Testis (tissue), 3 donors: Measurements from ENCODE around the gene PIM2. TPM values are rescaled to one million over a fixed set of nuclear protein-coding genes. Genes with fewer than 3 reads are reported as not detected.
"Not testable (repeated sequence)": the region's sequence is repeated elsewhere in the genome, so short reads cannot be mapped to it uniquely, and the experiment has no call there.

ENCODE experiments used
- DNase-seq: peaks from one replicate; pipeline ENCODE4 v3.0.0-alpha.2; 2019
- H3K27ac ChIP-seq, 2 donors: fragments of 200-600 bp; sonication (generic); one replicate each; pipeline ENCODE4 v1.5.1; 2019
- H3K27me3 ChIP-seq: fragments of 200-600 bp; sonication (generic); one replicate; pipeline ENCODE4 v1.5.1; 2019
- H3K36me3 ChIP-seq: fragments of 200-600 bp; sonication (generic); one replicate; pipeline ENCODE4 v1.5.1; 2017; ENCODE audit warnings: low read depth; ENCODE audit errors: missing control alignments
- H3K4me1 ChIP-seq: fragments of 200-600 bp; sonication (generic); one replicate; pipeline ENCODE4 v1.5.1; 2019
- H3K4me3 ChIP-seq, 2 donors: fragments of 200-600 bp; sonication (generic); one replicate each; pipeline ENCODE4 v1.5.1; 2017 to 2019
- H3K9me3 ChIP-seq: fragments of 200-600 bp; sonication (generic); one replicate; pipeline ENCODE4 v1.5.1; 2017
- POLR2A ChIP-seq: fragments of 450-650 bp; IDR thresholded peaks from one replicate; pipeline ENCODE4 v1.6.1; 2017; ENCODE audit warnings: antibody characterized with exemption, mild to moderate bottlenecking, moderate library complexity
- WGBS, 2 donors: methylation state at CpG; one replicate each; pipeline ENCODE4 v1.1.5; 2018; 5-methylcytosine and 5-hydroxymethylcytosine counted together
- intact Hi-C: fragments of 100-400 bp; cut with DNase I; formaldehyde crosslinking; loops from one replicate; pipeline ENCODE4 v1.15.1; 2023; ENCODE audit warnings: low total_unique reads
- polyA plus RNA-seq: library from polyadenylated mRNA; stranded (reverse); fragments of 350-450 nt; fragmentation: Illumina TruSeq; extraction: RNeasy Lipid Tissue Mini Kit (QIAGEN cat#74804); gene quantifications from one replicate; pipeline ENCODE4 v1.2.3, GENCODE V29; 2014; ENCODE audit warnings: low read depth, low replicate concordance; ENCODE audit not compliant: insufficient read depth
- small RNA-seq, 2 donors: library from RNA; depleted of rRNA; stranded (forward); fragments of <200 nt; gene quantifications; one replicate each; pipeline ENCODE3, GENCODE V24; 2016
- total RNA-seq, 2 donors: library from RNA; depleted of rRNA; stranded (reverse); fragments of >200 nt; gene quantifications; one replicate each; pipeline ENCODE4 v1.2.3, GENCODE V29; 2016
- TF ChIP-seq, protein P1 (sequence below), 3 experiments: fragments of 450-650 bp in 2 of 3; fragments of 200-600 bp in 1 of 3; sonication (generic) in 1 of 3; IDR thresholded peaks; one replicate each; pipeline ENCODE4 v1.5.1; 2016 to 2019; ENCODE audit warnings: antibody characterized with exemption in 3 of 3, mild to moderate bottlenecking in 2 of 3, moderate library complexity in 1 of 3

The PIM2 gene
- total and polyA plus RNA-seq, 3 donors from 2014 or later = 20.6 to 23.0 (median 21.5) TPM

DNA sequence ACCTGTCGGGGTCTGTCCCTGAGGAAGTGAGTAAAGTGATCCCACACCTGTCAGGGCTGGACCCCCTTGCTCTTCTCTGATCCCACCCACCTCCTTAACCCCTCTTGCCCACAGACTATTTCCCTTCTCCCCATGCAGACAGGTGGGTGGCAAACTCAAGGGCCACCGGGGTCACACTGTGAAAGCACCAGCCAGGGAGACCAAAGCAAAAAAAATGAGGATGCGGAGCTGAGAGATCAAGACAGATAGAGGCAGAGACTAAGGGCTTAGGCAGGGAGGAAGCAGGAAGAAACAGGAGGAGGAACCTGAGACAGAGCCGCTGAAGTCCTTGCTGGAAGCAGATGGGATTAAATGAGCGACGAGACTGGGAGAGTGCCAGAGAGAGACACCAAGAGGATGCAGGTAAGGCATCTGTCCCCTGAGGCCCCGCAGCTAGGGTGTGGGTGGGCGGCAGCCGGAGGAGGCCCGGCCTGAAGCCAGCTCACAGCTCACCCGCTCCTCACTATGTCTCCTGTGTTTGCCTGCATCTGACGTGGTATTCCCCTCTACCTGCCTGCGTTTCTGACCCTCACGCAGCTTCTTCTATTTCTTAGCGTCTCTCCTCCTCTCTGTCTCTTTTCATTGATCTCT is 28.4 kb downstream of the PIM2 start:
- Histone ChIP-seq H3K27me3 (no peaks in the 10 kb centered on the region), H3K4me1 (no peaks in the 10 kb centered on the region)

DNA sequence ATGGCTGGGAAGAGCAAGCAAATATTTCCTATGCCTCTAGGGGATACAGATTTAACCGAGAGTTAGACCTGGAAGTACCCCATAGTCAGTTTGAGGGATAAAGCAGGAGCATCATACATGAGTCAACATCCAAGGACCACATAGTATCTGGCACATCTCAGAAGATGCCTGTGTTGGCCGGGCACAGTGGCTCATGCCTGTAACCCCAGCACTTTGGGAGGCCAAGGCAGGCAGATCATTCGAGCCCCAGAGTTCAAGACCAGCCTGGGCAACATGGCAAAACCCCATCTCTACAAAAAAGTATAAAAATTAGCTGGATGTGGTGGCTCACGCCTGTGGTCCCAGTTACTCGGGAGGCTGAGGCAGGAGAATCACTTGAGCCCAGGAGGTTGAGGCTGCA is 32.2 kb downstream of the PIM2 start:
- H3K9me3 ChIP-seq, H3K4me1 ChIP-seq, H3K27me3 ChIP-seq, intact Hi-C loops, H3K4me3 ChIP-seq, H3K36me3 ChIP-seq, DNase-seq, H3K27ac ChIP-seq: not testable (repeated sequence)
- 92 to 100% methylated on average over 4 to 5 of the region's 5 CpGs for whole genome bisulfite sequencing, 2 donors

More for the DNA sequence above, 28.4 kb downstream of the PIM2 start:
- Histone ChIP-seq H3K4me3 (peak overlapping the region in 1 of 2 donors; percentile 75), H3K27ac (peak overlapping the region; percentile 80 to 82), H3K9me3 (no peaks in the 10 kb centered on the region), H3K36me3 (no peaks in the 10 kb centered on the region)
- intact Hi-C loops = no loop called here
- no peak for DNase-seq
- 7 to 17% methylated on average over 13 to 15 of the region's 15 CpGs for WGBS, 2 donors
- TF ChIP-seq, protein P1, sequence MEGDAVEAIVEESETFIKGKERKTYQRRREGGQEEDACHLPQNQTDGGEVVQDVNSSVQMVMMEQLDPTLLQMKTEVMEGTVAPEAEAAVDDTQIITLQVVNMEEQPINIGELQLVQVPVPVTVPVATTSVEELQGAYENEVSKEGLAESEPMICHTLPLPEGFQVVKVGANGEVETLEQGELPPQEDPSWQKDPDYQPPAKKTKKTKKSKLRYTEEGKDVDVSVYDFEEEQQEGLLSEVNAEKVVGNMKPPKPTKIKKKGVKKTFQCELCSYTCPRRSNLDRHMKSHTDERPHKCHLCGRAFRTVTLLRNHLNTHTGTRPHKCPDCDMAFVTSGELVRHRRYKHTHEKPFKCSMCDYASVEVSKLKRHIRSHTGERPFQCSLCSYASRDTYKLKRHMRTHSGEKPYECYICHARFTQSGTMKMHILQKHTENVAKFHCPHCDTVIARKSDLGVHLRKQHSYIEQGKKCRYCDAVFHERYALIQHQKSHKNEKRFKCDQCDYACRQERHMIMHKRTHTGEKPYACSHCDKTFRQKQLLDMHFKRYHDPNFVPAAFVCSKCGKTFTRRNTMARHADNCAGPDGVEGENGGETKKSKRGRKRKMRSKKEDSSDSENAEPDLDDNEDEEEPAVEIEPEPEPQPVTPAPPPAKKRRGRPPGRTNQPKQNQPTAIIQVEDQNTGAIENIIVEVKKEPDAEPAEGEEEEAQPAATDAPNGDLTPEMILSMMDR (IDR thresholded peaks at IDR 0.05) = no peak
- TF ChIP-seq POLR2A = no peak

DNA sequence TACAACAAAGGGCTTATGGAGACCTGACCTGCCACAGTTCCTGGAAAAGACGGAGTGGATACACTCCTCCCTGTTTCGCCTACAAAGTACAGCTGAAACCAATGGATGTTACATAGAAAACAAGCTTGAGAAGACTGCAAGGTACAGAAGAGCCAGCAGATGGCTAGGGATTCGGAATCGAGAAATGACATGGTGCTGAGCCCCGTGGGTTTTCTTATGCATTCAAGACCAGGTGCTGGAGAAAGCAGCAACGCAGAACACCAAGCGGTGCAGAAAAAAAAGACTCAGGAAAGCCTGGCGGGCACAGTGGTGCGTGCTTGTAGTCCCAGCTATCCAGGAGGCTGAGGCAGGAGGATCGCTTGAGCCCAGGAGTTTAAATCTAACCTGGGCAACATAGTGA is 35.1 kb downstream of the PIM2 start:
- TF ChIP-seq, protein P1 (IDR thresholded peaks at IDR 0.05) = no peak
- no peak for TF ChIP-seq POLR2A
- H3K4me3 ChIP-seq = no peak overlapping the region
- no peaks in the 10 kb centered on the region for H3K27me3 ChIP-seq
- WGBS, 2 donors = 73 to 76% methylated on average over 9 to 10 of the region's 10 CpGs
- H3K9me3 ChIP-seq = no peaks in the 10 kb centered on the region
- no peak overlapping the region for H3K27ac ChIP-seq
- intact Hi-C loops = no loop called here
- DNase-seq = no peak
- H3K4me1 ChIP-seq = no peaks in the 10 kb centered on the region
- no peaks in the 10 kb centered on the region for H3K36me3 ChIP-seq

DNA sequence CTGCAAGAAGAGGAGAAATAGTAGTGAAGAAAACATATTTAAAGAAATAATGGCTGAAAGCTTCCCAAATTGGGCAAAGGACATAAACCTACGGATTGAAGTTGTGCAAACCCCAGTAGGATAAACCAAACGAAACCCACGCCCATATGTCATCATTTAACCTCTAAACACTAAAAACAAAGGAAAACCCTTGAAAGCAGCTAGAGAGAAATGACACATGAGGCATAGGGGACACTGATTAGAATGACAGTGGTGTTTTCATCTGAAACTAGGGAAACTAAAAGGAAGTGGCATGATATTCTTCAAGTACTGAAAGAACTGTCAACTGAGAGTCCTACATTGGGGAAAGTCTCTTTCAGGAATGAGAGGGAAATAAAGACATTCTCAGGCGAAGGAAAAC is 41.9 kb downstream of the PIM2 start:
- H3K4me3 ChIP-seq, intact Hi-C loops: not testable (repeated sequence)

DNA sequence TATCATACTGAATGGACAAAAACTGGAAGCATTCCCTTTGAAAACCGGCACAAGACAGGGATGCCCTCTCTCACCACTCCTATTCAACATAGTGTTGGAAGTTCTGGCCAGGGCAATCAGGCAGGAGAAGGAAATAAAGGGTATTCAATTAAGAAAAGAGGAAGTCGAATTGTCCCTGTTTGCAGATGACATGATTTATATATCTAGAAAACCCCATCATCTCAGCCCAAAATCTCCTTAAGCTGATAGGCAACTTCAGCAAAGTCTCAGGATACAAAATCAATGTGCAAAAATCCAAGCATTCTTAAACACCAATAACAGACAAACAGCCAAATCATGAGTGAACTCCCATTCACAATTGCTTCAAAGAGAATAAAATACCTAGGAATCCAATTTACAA is 46.8 kb downstream of the PIM2 start:
- 80 to 100% methylated on average over 1 of the region's 2 CpGs for WGBS, 2 donors
- H3K4me3 ChIP-seq, H3K9me3 ChIP-seq, H3K27ac ChIP-seq, DNase-seq, intact Hi-C loops, H3K4me1 ChIP-seq, H3K36me3 ChIP-seq, H3K27me3 ChIP-seq: not testable (repeated sequence)

More for the DNA sequence above, 41.9 kb downstream of the PIM2 start:
- not testable (repeated sequence) for H3K27me3 ChIP-seq, DNase-seq, H3K9me3 ChIP-seq, H3K27ac ChIP-seq, H3K36me3 ChIP-seq, H3K4me1 ChIP-seq
- WGBS, 2 donors = 62 to 80% methylated on average over 3 to 4 of the region's 4 CpGs

GRCh38 chrX:48864210-48864609 is 54.6 kb downstream of the PIM2 start:
- Histone ChIP-seq H3K36me3 (no peaks in the 10 kb centered on the region), H3K4me3 (no peak overlapping the region), H3K27me3 (no peaks in the 10 kb centered on the region), H3K27ac (no peak overlapping the region), H3K9me3 (no peaks in the 10 kb centered on the region), H3K4me1 (no peaks in the 10 kb centered on the region)
- TF ChIP-seq, protein P1 (IDR thresholded peaks at IDR 0.05) = no peak
- TF ChIP-seq POLR2A = no peak
- intact Hi-C loops = no loop called here
- WGBS, 2 donors = 57 to 63% methylated on average over 4 of the region's 4 CpGs
- DNase-seq = no peak

Small RNA genes lying within 50 kb of the gene (small RNA-seq; reads per million reads assigned to genes)
- 0 reads per million in 2 donors for gene RNU6-722P

Other genes with a start within 250 kb of the PIM2 start
- 1 to 10 TPM; 2.5 to 5.5 TPM for gene WAS, start 235.2 kb downstream of the PIM2 start, total RNA-seq
- gene WAS, start 235.2 kb downstream of the PIM2 start, polyA plus RNA-seq = 4.7 TPM
- gene SUV39H1, start 222.3 kb downstream of the PIM2 start, total RNA-seq = 10 to 100 TPM; 16.5 to 16.7 TPM
- gene SUV39H1, start 222.3 kb downstream of the PIM2 start, polyA plus RNA-seq = 10.3 TPM
- not detected for gene GLOD5, start 157.3 kb downstream of the PIM2 start, total RNA-seq
- gene GLOD5, start 157.3 kb downstream of the PIM2 start, polyA plus RNA-seq = 0.83 TPM
- under 1 TPM in 1 of 2 donors, not detected in 1; 0.24 TPM for gene GATA1, start 132.4 kb downstream of the PIM2 start, total RNA-seq
- 1.3 TPM for gene GATA1, start 132.4 kb downstream of the PIM2 start, polyA plus RNA-seq
- 100 to 1,000 TPM; 223 to 269 TPM for gene HDAC6, start 117.0 kb downstream of the PIM2 start, total RNA-seq
- gene HDAC6, start 117.0 kb downstream of the PIM2 start, polyA plus RNA-seq = 147 TPM
- gene ERAS, start 92.5 kb downstream of the PIM2 start, total RNA-seq = 1 to 10 TPM; 1.4 to 2.0 TPM
- 0.76 TPM for gene ERAS, start 92.5 kb downstream of the PIM2 start, polyA plus RNA-seq
- gene PCSK1N, start 83.4 kb downstream of the PIM2 start, total RNA-seq = 10 to 100 TPM; 62.5 to 82.8 TPM
- gene PCSK1N, start 83.4 kb downstream of the PIM2 start, polyA plus RNA-seq = 8.6 TPM
- 10 to 100 TPM; 41.2 to 53.2 TPM for gene TIMM17B, start 21.3 kb downstream of the PIM2 start, total RNA-seq
- gene TIMM17B, start 21.3 kb downstream of the PIM2 start, polyA plus RNA-seq = 32.9 TPM
- 10 to 100 TPM; 39.3 to 43.7 TPM for gene PQBP1, start 21.1 kb downstream of the PIM2 start, total RNA-seq
- 37.8 TPM for gene PQBP1, start 21.1 kb downstream of the PIM2 start, polyA plus RNA-seq
- 10 to 100 TPM; 15.9 to 21.6 TPM for gene SLC35A2, start 7.4 kb downstream of the PIM2 start, total RNA-seq
- gene SLC35A2, start 7.4 kb downstream of the PIM2 start, polyA plus RNA-seq = 18.6 TPM
- 10 to 100 TPM; 74.3 to 77.1 TPM for gene OTUD5, start 38.6 kb upstream of the PIM2 start, total RNA-seq
- 36.2 TPM for gene OTUD5, start 38.6 kb upstream of the PIM2 start, polyA plus RNA-seq
- 1 to 10 TPM; 2.4 to 3.3 TPM for gene KCND1, start 52.8 kb upstream of the PIM2 start, total RNA-seq
- gene KCND1, start 52.8 kb upstream of the PIM2 start, polyA plus RNA-seq = 2.3 TPM
- 10 to 100 TPM; 76.4 to 88.9 TPM for gene GRIPAP1, start 83.2 kb upstream of the PIM2 start, total RNA-seq
- gene GRIPAP1, start 83.2 kb upstream of the PIM2 start, polyA plus RNA-seq = 44.4 TPM
- 10 to 100 TPM; 53.9 to 66.0 TPM for gene TFE3, start 124.3 kb upstream of the PIM2 start, total RNA-seq
- gene TFE3, start 124.3 kb upstream of the PIM2 start, polyA plus RNA-seq = 29.3 TPM
- gene CCDC120, start 140.0 kb upstream of the PIM2 start, total RNA-seq = 10 to 100 TPM; 11.0 to 11.2 TPM
- gene CCDC120, start 140.0 kb upstream of the PIM2 start, polyA plus RNA-seq = 7.5 TPM
- gene PRAF2, start 155.0 kb upstream of the PIM2 start, total RNA-seq = 10 to 100 TPM; 43.7 to 58.7 TPM
- gene PRAF2, start 155.0 kb upstream of the PIM2 start, polyA plus RNA-seq = 60.9 TPM
- gene WDR45, start 160.9 kb upstream of the PIM2 start, total RNA-seq = 10 to 100 TPM; 43.2 to 52.0 TPM
- 27.1 TPM for gene WDR45, start 160.9 kb upstream of the PIM2 start, polyA plus RNA-seq
- gene GPKOW, start 204.7 kb upstream of the PIM2 start, total RNA-seq = 10 to 100 TPM; 19.6 to 24.8 TPM
- gene GPKOW, start 204.7 kb upstream of the PIM2 start, polyA plus RNA-seq = 17.9 TPM
- 1 to 10 TPM; 1.1 to 3.1 TPM for gene MAGIX, start 243.7 kb upstream of the PIM2 start, total RNA-seq
- gene MAGIX, start 243.7 kb upstream of the PIM2 start, polyA plus RNA-seq = 0.90 TPM